Suppressor macrophage treated with lipopolysaccharide for 4 hours (primary cell): ENCODE results near the gene RASD2.

Source experiments
- DNase-seq: peaks from one replicate; pipeline ENCODE4 v3.0.0-alpha.2; 2020

Gene RASD2

DNA sequence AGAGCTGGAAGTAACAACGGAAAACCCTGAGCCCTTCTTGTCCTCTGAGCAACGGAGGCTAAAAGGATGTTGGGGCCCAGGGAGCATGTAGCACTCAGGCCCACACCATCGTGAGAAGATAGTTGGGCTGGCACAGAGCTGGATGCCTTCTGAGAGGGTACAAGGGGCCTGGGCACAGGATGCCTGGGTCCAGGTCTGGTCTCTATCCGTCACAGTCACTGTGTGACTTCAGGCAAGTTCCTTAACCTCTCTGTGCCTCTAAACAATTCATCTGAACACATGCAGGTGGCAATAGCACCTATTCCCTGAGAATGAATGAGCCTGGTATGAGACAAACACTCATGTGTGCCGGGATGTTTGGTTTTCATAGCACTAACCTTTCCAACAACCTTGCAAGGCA lies 47.3 kb downstream of the RASD2 start:
- DNase-seq = no peak

DNA sequence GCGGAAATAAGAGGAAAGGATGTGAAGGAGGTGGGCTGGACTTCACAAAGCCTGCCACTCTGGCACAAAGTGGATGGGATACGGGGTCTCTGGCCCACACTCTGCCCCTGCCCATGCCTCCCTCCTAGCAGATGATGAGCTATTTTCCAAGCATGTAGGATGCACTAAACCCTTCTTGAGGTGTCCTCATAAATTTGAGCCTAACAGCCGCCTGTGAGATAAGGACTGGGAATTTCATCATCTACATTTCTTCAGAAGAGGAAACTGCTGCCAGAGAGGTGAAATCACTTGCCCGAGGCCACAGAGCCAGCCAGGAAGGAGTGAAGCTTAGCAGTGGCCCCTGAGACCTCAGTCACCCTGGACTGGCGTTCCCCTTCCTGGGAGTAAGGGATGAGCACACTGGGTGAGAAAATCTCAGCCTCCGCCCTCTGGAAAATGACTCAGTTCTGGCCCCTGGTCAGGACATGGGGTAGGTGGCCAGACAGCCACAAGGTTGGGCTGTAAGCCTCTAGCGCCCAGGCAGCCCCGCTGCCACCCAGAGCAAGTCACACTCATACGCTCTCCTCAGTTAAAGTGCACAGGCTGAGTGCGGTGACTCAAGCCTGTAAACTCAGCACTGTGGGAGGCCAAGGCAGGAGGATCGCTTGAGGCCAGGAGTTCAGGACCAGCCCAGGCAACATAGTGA lies 48.6 kb downstream of the RASD2 start:
- DNase-seq = peak; percentile 94

DNA sequence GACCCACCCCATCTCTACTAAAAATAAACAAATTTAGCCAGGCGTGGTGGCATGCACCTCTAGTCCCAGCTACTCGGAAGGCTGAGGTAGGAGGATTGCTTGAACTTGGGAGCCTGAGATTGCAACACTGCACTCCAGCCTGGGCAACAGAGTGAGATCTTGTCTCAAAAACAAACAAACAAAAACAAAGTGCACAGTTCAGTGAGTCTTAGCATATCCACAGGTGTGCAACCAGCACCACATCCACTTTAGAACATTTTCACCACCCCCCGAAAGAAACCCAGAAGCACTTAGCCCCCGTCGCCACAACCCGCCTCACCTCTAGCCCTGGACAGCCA lies 49.1 kb downstream of the RASD2 start:
- no peak for DNase-seq

DNA sequence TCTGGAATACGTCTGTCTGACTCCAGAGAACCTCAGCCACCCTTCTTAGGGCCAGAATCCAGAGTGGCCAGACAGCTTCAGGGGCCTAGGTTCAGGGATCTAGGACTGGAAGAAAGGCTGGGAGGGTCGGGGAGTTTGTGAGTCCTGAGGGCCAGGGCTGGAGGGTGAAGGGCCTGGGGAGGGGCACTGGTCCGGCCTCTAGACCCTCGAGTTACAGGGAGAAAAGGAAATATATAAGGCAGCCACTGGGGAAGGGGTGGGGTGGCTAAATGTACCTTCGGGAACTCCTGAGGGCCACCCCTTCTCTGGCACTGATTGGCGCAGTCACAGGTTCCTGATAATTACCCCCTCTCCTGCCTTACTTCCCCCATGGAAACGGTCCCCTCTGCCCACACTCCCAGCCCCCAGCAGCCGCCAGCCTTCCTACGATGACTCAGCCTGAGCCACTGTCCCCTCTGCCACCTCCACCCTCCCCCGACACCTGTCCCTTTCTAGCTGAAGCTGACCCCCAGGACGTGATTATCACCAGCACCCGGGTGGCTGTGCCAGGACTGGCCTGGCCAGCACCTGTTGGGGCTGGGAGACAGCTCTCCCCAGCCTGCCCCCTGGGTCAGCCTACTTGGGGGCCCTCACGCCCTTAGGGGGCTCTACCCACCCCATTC lies 50.1 kb downstream of the RASD2 start:
- no peak for DNase-seq

- no peak for DNase-seq
Measured at GRCh38 chr22:35591714-35592417, 51.2 kb downstream of the RASD2 start.

DNA sequence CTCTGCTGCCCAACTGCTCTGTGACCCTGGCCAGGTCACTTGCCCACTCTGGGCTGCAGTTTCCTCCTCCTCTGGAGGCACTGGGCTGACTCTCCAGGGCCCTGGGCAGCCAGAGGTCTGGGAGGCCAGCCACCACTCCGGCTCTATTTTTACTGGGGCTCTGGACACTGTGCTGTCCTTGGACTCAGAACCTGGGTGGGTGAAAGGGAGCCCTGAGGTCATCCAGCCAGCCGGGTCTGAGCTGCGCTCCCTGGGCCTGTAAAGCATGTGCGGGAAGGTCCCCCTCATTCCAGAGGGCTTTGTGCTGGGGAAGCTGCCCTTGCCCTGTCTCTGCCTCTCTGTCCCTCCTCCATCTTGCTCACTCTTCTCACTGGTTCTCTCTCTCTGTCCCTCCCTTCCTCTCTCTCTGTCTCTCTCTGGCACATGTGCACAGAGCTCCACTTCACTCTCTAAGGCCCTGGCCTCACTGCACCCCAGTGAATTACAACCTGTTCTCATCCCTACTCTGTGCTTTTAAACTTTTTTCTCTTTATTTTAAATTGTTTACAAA lies 51.9 kb downstream of the RASD2 start:
- DNase-seq = no peak

DNA sequence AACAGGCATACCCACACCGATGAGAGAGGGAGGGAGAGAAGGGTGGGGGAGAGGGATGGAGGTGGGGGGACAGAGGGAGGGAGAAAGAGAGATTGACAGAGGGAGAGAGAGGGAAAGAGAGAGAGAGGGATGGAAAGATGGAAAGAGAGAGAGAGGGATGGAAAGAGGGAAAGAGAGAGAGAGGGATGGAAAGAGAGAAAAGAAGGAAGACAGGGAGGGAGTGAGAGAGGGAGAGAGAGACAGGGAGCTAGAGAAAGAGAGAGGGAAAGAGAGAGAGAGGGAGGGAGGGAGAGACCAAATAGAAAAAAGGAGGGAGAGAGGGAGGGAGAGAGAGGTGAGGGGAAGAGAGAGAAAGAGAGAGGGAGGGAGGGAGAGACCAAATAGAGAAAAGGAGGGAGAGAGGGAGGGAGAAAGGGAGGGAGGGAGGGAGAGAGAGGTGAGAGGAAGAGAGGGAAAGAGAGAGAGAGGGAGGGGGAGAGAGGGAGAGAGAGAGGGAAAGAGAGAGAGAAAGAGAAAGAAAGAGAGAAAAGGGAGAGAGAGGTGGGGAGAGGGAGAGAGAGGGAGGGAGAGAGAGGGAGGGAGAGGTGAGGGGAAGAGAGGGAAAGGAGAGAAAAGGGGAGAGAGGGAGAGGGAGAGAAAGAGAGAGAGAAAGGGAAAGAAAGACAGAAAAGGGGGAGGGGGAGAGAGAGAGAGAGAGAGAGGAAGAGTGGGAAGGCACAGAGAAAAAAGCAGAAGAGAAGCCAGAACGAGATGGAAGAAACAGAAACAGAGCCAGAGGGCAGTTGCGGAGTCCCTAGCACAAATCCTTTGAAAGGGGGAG lies 52.6 kb downstream of the RASD2 start:
- no peak for DNase-seq

- no peak for DNase-seq
Measured at GRCh38 chr22:35593891-35594470, 53.4 kb downstream of the RASD2 start.

GRCh38 chr22:35594686-35595085 lies 54.1 kb downstream of the RASD2 start:
- DNase-seq = no peak

- DNase-seq = no peak
Measured at GRCh38 chr22:35596821-35597220, 56.2 kb downstream of the RASD2 start.

DNA sequence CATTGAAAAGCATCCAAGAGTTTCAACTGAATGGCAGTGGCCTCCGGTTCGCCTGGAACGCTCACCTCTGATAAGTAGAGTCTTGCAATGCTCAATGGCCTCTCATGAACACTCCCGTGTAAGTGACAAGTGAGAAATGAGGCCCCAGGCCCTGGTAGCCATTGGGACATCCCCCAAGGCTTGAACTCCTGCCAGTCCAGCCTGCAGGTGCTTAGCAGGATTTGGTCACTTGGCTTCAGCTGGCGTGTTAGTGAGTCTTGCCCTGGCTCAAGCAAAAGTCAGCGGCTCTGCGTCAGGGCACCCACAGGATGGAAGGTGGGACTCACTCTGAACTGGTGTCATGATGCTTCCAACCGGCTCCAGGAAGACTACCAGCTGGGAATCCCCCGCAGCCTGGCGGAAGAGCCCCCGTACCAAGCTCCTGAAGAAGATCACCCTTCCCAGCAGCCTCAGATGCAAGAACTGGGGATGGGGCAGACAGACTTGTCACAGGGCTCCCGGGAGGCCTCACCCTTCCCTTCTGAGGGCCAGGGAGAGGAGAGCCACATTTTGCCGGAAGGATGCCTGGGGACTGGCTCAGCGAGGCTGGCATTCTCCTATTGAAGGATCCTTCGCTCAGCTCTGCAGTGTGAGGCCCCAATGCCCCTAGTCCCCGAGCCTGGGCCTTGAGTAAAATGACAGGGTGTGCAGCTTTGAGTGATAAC lies 57.2 kb downstream of the RASD2 start:
- no peak for DNase-seq

- DNase-seq = no peak
Measured at GRCh38 chr22:35598396-35598710, 57.7 kb downstream of the RASD2 start.

GRCh38 chr22:35599364-35599763 lies 58.7 kb downstream of the RASD2 start:
- DNase-seq = no peak

DNA sequence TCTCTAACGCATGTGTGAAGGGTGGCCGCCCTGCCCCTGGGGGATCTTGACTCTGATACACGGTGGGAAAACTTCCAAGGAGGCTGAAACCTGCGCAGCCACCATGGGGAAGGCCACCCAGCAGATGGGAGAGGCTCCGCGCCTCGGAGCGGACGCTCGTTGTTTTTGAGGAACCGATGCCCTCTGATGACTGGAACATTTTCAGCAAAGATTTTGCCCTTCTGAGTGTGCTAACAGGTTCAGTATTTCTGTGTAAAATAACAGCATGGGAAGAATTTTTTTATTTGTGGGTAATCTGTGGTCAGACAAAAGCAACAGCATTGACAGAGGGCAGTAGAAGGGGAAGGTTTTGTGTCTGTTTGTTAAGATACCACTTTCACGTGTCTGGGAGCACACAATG lies 59.8 kb downstream of the RASD2 start:
- DNase-seq = peak; percentile 80

- no peak for DNase-seq
Measured at GRCh38 chr22:35601013-35601580, 60.5 kb downstream of the RASD2 start.

- peak; percentile 95 for DNase-seq
Measured at GRCh38 chr22:35601743-35602615, 61.3 kb downstream of the RASD2 start.
